ENCODE data around the gene AZU1.

GRCh38 chr19:871446-872265 is 44.0 kb downstream of the AZU1 start:
- no peak for TF ChIP-seq POLR2A (IDR thresholded peaks at IDR 0.05; ENCODE audit: low read length)
- TF ChIP-seq GATA1 (IDR thresholded peaks at IDR 0.05; ENCODE audit: low read depth, low read length): no peak

Measured in erythroblast (primary cell).